Endothelial cell of hepatic sinusoid (primary cell): ENCODE measurements around the gene PPP2R3B.

Source experiments
- in situ Hi-C: cut with HindIII; loops from 2 replicates; pipeline ENCODE4 v1.10.0; 2017; ENCODE audit warnings: low sequenced_read_pairs

The PPP2R3B gene

DNA sequence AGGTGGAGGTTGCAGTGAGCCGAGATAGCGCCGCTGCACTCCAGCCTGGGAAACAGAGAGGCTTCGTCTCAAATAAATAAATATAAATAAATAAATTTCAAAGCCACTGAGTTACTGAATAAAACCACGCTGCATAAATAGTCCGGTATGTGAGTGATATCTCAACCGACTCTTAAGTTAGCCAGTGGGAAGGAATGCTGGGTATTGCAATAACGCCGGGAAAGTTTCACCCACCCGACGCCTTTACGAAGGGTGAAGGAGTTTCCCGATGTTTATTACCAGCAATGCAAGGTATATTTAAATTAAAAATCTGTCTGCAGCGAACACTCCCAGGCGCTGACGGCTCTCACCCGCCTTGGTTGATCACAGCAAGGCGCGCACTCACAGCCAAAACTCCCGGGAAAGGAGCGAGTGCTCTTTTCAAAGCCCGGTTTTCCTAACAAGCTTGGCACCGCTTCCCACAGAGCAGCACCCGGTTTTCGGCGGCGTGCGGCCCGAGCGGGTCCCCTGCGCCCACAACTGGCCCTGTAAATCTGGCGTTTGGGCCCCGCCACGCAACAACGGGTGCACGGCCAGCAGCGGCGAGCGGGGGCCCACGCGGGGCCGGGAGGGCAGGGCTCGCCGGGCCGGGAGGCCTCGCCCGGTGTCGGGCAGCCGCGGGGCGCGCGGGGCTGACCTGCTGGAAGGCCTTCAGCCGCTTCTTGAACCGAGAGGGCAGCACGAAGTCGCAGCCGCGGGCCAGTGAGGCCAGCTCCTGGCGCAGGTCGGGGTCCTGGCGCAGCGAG is 13.7 kb downstream of the PPP2R3B start:
- in situ Hi-C loops, result loop anchor here (10.0 kb wide), 1 partner anchor 62 kb away; no protein-coding TSS in a partner anchor

DNA sequence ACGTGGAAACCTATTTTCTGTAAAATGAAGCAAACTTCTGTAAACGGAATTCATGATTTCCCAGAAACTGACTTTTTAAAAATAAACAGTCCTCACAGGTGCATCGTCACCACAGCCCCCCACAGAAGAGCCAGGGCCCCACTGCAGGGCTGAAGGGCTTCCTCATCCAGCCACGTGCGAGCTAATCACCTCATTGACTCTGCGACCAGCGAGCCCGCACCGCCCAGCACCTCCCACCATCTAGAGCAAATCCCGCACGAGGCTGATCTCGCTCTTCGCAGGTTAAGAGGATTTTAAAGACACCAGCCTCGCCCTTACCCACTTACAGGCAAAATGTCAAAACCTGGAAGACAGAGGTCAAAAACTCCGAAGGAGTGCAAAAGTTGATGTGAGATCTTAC is 14.8 kb downstream of the PPP2R3B start:
- in situ Hi-C loops, result loop anchor here (10.0 kb wide), 1 partner anchor 63 kb away; no protein-coding TSS in a partner anchor

DNA sequence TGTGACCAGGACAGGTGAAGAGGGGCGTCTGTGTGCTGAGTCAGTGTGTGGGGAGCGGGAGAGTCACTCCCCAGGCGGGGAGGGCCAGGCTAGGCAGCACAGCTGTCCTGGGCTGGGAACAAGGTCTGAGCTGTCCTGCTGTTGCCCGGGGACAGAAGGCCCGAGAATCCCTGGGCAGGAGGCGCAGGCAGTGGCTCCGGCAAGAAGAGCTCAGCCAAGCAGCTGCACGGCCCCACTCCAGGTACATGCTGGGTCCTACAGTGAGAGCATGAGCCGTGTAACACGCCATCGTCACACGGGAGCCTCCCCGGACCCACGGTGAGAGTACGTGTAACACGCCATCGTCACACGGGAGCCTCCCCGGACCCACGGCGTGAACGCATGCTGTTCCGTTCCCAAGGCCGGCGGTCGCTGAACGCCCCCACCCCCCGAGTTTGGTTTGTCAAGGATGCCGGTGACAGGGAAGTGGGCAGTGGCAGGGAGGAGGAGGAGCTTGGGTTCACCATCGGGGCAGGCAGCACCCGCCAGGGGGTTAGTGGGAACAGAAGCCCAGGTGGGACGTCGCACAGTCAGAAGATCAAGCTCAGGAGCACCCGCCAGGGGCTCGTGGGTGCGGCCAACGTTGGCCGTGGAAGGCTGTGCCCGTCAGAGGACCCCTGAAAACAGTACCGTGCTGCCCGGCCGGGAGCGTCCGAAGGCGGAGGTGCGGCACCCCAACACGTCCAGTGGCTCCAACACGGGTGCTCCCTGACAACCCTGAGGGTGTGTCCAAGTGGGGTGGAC is 15.6 kb downstream of the PPP2R3B start:
- in situ Hi-C loops, result loop anchor here (10.0 kb wide), 1 partner anchor 64 kb away; no protein-coding TSS in a partner anchor

DNA sequence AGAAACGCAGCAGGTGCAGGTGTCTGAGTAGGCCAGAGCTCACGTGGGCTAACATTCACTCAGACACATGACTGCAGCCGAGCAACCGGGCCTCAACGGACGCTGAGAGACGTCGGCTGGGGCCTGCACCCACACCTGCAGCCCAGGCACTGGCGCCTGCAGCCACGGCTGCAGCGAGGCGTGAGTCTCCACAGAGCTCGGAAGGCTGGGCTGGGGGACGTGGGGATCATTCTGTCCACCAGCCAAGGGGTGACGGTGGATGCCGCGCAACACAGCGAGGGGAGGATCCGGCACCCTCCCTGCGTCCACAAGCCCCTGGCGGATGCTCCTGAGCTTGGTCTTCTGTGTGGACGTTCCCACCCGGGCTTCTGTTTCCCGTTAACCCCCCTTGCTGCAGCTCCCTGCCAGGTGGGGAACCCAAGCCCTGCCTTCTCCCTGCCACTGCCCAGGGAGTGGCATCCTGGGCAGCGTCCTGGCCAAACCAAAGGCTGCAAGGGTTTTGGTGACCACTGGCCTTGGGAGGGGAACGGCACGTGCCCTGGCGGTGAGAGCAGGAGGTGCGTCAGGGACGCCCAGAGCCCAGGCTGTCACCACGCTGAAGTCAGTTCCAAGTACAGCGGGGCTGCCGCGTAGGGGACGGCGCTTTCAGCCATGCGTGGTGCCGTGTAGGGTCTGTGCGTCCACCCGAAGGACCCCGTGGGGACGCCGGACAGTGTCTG is 16.3 kb downstream of the PPP2R3B start:
- in situ Hi-C loops, result loop anchor here (10.0 kb wide), 1 partner anchor 64 kb away; no protein-coding TSS in a partner anchor

DNA sequence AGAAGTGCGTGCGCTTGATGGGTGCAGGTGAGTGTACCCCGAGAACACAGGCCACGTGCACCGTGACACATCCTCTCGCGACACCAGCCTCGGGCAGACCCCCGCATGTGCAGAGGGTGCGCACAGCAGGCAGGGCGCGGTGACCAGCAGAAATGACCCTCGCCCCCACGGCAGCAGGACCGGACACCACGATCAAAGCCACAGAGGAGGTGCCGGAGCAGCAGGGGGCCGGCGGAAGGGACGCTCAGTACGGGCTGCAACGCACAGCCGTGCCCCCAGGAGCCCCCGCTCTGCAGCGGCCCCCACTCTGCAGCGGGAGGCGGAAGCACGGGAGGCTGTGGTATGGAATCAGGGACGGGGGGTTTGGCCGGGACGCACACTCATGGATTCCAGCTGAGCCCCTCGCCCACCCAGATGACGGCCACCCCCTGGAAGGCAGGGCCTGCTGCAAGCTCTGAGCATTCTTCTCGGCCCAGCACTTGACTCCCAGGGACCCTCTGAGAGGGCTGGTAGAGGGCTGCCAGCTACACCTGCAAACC is 17.1 kb downstream of the PPP2R3B start:
- in situ Hi-C loops, result loop anchor here (10.0 kb wide), 1 partner anchor 65 kb away; no protein-coding TSS in a partner anchor

DNA sequence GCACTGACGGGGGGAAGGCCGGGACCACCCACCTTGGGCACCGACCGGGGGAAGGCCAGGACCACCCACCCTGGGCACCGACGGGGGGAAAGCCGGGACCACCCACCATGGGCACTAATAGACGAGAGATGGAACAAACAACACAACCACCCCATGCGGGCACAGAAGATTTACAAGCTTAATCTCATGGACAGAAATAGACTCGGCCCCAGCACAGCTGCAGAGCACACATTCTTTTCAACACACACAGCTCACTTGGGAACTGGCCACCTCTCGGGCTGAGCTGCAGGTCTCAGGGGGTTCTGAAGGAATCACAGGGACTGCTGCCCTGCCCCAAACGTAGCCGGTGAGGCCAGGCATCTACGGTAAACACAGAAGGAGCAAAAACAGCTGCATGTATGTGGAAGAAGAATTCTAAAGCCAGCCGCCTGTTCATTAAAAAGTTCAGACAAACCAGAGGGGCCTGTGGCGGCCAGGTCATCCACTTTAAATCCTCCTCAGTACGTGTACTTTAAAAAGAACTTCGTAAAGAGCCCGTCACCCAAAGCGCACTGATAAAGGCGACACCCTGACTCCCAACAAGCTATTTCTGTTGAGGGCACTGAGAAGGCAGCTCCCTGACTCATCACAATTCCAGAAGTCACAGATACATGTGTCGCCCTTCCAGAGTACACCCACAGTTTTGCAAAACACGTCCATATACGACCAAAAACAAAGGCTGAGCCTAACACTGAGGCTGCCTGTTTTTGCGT is 17.7 kb downstream of the PPP2R3B start:
- in situ Hi-C loops, result no loop called here

DNA sequence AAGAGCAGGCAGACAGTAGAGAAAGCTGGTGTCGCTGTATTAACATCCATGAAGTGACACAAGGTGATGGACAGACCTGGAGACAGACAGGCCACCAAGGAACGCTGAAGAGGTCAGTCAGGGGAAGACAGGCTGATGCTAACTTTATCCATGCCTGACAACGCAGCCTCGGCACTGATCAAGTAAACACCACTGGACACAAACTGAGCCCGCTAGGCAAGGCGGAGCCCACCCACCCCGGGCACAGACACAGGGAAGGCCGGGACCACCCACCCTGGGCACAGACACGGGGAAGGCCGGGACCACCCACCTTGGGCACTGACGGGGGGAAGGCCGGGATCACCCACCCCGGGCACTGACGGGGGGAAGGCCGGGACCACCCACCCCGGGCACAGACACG is 18.8 kb downstream of the PPP2R3B start:
- in situ Hi-C loops, result no loop called here

DNA sequence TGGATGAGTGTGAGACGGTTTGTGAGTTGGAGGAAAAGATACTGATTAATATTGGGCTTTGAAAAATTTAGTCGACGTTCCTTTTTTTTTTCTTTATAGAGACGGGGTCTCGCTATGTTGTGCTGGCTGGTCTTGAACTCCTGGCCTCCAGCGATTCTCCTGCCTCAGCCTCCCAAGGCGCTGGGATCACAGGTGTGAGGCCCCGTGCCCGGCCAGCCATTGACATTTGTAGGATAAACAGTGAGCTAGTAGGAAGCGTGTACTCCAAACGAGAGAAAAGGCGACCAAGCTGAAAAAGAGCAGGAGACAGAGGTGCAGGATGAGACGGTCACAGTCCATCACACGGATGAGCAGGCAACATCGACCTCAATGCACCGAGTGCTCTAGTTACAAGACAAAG is 19.4 kb downstream of the PPP2R3B start:
- in situ Hi-C loops, result no loop called here

DNA sequence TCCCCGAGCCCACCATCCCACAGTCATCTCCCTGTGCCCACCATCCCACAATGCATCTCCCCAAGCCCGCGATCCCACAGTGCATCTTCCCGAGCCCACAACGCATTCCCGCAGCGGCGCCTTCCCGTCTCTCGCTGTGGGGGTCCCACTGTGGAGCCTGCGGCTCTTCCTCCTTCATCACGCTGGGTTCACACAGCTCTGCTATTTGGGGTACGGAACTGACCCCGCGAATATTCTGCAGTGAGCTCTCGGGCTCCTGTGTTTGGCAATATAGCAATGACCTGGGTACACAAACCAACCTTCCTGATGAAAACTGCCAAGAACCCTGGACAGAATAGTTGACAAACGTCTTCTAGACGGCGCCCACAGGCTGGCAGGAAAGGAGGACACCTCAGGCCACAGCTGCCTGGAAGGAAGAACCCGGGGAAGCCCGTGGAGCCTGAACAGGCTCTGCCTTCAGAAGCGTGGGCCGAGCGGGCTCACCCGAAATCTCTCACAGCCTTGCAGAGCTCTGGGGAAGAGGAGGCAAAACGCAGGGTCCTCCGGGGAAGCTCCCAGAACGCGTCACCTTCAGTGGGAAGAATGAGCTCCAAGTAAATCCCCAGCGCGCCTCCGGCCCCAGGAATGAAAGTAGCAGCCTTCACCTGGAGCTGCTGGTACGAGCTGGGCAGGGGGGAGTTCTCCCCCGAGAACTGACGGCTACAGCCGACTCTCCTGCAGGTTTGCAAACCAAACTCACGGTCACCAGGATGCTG is 22.9 kb downstream of the PPP2R3B start:
- in situ Hi-C loops, result no loop called here

DNA sequence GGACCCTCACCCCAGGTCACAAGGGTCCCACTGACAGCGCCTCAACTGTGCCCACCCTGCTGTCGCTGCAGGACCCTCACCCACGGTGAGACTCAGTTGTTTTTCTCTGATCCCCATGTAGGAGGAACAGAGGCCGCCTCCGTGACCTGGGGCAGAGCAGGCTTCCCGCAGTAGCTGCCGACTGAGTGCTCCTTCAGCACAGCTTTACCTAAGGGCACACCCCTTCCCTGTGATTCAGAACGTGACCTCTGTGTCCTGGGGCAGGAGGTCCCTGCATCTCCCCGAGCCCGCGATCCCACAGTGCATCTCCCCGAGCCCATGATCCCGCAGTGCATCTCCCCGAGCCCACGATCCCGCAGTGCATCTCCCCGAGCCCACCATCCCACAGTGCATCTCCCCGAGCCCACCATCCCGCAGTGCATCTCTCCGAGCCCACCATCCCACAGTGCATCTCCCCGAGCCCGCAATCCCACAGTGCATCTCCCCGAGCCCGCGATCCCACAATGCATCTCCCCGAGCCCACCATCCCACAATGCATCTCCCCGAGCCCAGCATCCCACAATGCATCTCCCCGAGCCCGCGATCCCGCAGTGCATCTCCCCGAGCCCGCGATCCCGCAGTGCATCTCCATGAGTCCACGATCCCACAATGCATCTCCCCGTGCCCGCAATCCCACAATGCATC is 23.6 kb downstream of the PPP2R3B start:
- in situ Hi-C loops, result no loop called here

DNA sequence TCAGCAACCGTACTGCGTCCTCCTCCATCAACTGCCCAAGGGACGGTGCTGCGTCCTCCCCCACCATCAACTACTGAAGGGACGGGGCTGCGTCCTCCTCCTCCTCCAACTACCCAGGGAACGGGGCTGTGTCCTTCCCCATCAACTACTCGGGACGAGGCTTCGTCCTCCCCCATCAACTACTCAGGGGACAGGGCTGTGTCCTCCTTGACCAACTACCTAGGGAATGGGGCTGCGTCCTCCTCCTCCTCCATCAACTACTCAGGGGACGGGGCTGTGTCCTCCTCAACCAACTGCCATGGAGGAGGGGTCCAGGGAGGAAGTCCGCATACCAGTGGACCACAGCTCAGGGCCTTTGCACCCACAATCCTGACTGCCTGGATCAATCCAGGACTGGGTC is 24.4 kb downstream of the PPP2R3B start:
- in situ Hi-C loops, result no loop called here

DNA sequence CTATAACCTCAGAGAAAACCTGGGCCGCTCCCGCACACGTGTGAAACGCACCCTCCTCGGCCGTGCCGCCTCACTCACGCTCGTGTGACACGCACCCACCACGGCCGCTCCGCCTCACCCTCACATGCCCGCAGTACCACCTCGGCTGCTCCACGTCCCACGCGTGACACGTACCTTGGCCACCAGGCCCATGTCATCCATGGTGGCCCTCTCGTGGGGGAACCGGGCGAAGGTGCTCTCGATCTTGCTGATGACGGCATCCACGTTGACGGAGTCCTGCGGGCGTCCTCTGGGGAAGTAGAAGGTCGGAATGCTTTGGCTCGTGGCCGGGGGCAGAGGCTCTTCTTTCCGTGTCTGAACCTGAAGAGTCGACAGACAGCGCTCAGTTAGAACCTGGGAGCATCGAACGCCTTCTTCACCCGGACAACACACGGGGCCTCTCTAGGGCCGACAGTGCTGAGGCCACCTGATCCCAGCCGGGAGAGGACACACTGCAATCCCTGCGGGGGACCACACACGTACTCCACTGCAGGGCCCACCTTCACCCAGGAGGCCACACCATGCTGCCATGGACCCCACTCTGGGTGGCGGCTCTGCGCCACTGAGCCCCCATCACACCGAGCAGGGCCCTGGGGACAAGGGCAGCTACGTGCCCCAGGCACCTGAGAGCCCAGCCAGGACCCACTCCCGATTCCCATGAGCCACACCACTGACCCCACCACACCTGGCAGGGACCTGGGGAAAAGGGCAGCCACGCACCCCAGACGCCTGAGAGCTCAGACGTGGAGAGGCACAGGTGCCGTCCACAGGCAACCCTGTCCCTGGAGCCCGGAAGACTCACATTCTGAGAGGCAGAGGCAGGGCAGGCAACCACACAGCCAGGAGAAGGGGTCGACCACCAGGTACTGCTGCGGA is 25.2 kb downstream of the PPP2R3B start:
- in situ Hi-C loops, result no loop called here

DNA sequence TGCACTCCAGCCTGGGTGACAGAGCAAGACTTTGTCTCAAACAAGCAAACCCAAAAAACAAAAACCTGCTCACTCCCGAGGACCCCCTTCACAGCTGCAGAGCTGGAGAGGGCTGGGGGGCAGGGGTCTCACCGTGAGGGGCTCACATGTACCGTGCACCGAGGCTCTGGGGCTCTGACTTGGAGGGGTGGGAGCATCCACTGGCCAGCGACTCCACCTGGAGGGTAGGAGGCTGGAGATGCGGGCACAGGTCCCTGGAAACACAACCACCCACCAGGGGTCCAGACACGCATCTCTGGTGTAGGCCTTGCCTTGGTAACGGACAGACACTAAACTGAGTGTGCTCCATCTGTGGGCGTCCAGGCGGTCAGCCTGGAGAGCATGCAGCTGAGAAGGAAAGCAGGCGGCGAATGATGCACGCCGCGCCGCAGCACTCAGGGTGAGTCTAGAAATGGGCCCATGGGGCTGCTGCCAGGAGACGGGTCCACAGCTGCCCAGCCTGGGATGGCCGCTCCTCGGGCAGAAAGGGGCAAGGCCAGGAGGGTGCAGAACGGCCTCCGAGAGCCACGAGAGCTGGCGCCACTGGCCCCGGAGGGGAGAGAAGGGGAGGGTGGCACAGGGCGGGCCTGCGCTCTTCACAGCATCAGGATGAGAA is 26.1 kb downstream of the PPP2R3B start:
- in situ Hi-C loops, result no loop called here

DNA sequence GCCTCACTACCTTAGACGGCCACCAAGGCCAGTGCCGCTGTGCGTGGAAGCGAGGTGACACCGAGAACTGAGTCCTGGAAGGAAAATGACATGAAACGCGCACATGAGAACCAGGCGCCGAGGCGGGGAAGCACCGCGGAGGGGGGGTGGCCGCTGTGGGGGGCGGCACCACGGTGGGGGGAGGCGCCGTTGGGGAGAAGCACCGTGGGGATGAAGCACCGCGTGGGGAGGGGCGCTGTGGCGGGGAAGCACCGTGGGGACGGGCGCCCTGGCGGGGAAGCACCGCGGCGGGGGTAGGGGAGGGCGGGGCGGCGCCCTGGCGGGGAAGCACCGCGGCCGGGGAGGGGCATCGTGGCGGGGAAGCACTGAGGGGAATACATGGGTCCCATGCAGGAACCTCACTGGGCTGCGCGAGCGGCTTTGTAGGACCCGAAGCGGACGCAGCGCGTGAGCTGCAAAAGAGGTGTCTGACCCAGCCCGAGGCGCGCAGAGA is 28.0 kb downstream of the PPP2R3B start:
- in situ Hi-C loops, result no loop called here

DNA sequence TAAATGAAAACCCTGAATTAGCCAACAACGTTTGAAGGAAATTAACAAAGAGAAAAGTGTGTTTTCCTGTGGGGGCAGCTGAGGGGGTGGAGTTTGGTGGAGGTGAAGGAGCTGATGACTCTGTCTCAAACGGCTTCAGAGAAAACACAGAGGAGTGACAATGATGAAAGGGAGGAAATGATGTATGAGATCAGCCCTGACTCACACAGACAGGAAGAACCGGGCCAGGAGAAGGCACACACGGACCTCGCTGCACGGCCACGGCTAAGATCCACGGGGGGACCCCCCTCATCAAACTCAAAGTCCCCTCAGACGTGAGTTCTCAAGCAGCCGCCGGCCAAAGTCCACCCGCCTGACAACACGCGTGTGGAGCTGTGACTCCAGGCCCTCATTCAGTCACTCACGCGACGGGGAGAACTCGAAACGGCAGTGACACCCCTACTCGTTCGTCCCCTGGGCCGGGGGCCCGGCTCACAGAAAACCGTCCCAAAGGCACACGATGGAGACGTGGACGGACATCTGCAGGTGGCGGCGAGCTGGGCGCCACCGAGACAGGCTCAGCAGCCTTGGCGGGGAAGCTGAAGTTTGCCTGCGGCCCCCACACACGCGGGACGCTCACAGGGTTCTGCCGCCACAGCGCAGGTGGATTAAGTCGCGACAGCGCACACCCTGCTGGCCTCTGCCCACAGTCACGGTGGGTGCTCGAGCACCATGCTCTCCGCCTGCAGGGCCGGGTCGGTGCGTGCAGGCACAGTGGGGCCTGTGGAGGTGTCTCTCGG is 28.8 kb downstream of the PPP2R3B start:
- in situ Hi-C loops, result no loop called here

DNA sequence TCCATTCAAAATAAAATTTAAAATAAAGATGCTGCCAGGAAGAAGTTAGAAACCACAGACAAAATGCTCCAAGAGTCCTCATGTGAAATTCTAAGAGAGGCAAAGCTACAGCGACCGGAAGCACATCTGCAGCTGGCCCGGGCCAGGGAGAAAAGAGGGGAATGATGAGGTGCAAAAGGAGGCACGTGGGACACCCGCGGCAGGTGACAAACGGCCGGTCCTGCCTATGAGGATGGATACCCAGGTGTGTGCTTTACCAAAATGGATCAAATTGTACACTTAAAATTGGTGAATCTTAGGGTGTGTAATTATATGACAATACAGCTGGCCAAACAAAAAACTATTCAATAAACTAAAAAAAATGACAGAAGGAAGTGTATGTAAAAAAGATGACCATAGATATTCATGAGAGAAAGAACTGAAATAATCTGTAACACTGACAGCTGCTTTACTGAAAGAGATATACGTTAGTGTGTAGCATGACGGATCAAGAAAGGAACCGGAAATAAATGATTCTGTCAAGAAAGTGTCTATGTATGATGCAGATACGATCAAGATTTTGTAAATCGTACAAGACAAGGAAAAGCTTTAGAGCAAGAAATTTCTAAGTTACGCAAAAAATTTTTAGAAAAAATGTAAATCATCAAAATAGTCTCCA is 29.5 kb downstream of the PPP2R3B start:
- in situ Hi-C loops, result no loop called here
